IMR-90 (cell line): ENCODE results near the gene METTL27. TPM values are rescaled to one million over a fixed set of nuclear protein-coding genes. Genes with fewer than 3 reads are reported as not detected.

Experiments
- ATAC-seq: fragments of 200-7000 bp; cut with Tn5 transposase; 2 replicates; pipeline ENCODE4 v1.9.1; 2020; ENCODE audit warnings: low read depth, mild to moderate bottlenecking, moderate library complexity
- Bru-seq: library from RNA; stranded (reverse); fragments of 400-500 nt; gene quantifications from one replicate; lab custom pipeline; 2021; lab: Mats Ljungman, UMichigan
- BruChase-seq, 2 experiments: library from RNA; stranded (reverse); fragments of 400-500 nt; gene quantifications; one replicate each; lab custom pipeline; 2021; lab: Mats Ljungman, UMichigan
- BruUV-seq: library from RNA; stranded (reverse); fragments of 400-500 nt; replicated peaks from 2 replicates; lab custom pipeline; 2021; lab: Mats Ljungman, UMichigan
- CTCF ChIA-PET: fragments of 300-600 bp; formaldehyde crosslinking; extraction: SDS; loops from one replicate; lab custom pipeline; 2021; ENCODE audit warnings: antibody characterized with exemption; lab: Yijun Ruan, JAX
- POLR2A ChIA-PET: fragments of 300-600 bp; sonication (Branson Sonifier 250); formaldehyde crosslinking; loops from one replicate; lab custom pipeline; 2022; ENCODE audit warnings: antibody characterized with exemption; ENCODE audit not compliant: unreplicated experiment; lab: Charles Lee
- DNase-seq: peaks from one replicate; pipeline ENCODE4 v3.0.0; 2013
- H2AFZ ChIP-seq: replicated peaks from 2 replicates; pipeline ENCODE3; 2013; ENCODE audit warnings: low read length, mild to moderate bottlenecking; ENCODE audit not compliant: poor library complexity
- H2AK5ac ChIP-seq: 2 replicates; pipeline ENCODE4 v1.6.1; 2013; ENCODE audit warnings: low read depth, low read length, inconsistent platforms
- H2AK9ac ChIP-seq: replicated peaks from 2 replicates; pipeline ENCODE3; 2013; ENCODE audit warnings: mild to moderate bottlenecking, low read depth, low read length, moderate library complexity; ENCODE audit not compliant: poor library complexity
- H2BK120ac ChIP-seq: 2 replicates; pipeline ENCODE4 v1.6.1; 2013; ENCODE audit warnings: low read depth, low read length, inconsistent platforms
- H2BK15ac ChIP-seq: 3 replicates; pipeline ENCODE4 v1.6.1; 2013; ENCODE audit warnings: low read depth, low read length, inconsistent platforms
- H2BK20ac ChIP-seq: 2 replicates; pipeline ENCODE4 v1.6.1; 2013; ENCODE audit warnings: low read depth, mild to moderate bottlenecking, inconsistent platforms, low read length, moderate library complexity
- H2BK5ac ChIP-seq: 2 replicates; pipeline ENCODE4 v1.6.1; 2013; ENCODE audit warnings: mild to moderate bottlenecking, low read depth, low read length, inconsistent platforms; ENCODE audit not compliant: poor library complexity, severe bottlenecking
- H3K14ac ChIP-seq: replicated peaks from 2 replicates; pipeline ENCODE4 v1.6.1; 2013; ENCODE audit warnings: low read depth, low read length, inconsistent platforms
- H3K18ac ChIP-seq: 2 replicates; pipeline ENCODE4 v1.6.1; 2013; ENCODE audit warnings: low read depth, low read length, control low read depth
- H3K23ac ChIP-seq: 2 replicates; pipeline ENCODE4 v1.6.1; 2013; ENCODE audit warnings: low read depth, low read length, inconsistent platforms
- H3K27ac ChIP-seq: 2 replicates; pipeline ENCODE4 v1.5.1; 2013; ENCODE audit warnings: mild to moderate bottlenecking, control low read depth, low read length; ENCODE audit not compliant: insufficient read depth
- H3K27me3 ChIP-seq: 2 replicates; pipeline ENCODE4 v1.6.1; 2013; ENCODE audit warnings: low read length; ENCODE audit not compliant: control insufficient read depth, insufficient read depth
- H3K36me3 ChIP-seq: 2 replicates; pipeline ENCODE4 v1.6.1; 2013; ENCODE audit warnings: low read length, mixed read lengths; ENCODE audit not compliant: control insufficient read depth, insufficient read depth
- H3K4ac ChIP-seq: 2 replicates; pipeline ENCODE4 v1.6.1; 2013; ENCODE audit warnings: low read depth, low read length, inconsistent platforms
- H3K4me1 ChIP-seq: 2 replicates; pipeline ENCODE4 v1.6.1; 2013; ENCODE audit warnings: low read length, mixed read lengths; ENCODE audit not compliant: control insufficient read depth, insufficient read depth
- H3K4me2 ChIP-seq: 2 replicates; pipeline ENCODE4 v1.6.1; 2013; ENCODE audit warnings: low read depth, mild to moderate bottlenecking, control low read depth, low read length, moderate library complexity
- H3K4me3 ChIP-seq: 2 replicates; pipeline ENCODE4 v1.5.1; 2013; ENCODE audit warnings: low read depth, mild to moderate bottlenecking, control low read depth, low read length, moderate library complexity; ENCODE audit not compliant: insufficient read depth
- H3K56ac ChIP-seq: 2 replicates; pipeline ENCODE4 v1.6.1; 2013; ENCODE audit warnings: low read length, inconsistent platforms; ENCODE audit not compliant: insufficient read depth; ENCODE audit errors: extremely low read depth
- H3K79me1 ChIP-seq, 2 experiments: 2 replicates each; pipeline ENCODE4 v1.6.1; 2013; ENCODE audit warnings: low read length in 2 of 2, inconsistent platforms in 1 of 2, low read depth in 1 of 2
- H3K9ac ChIP-seq: 2 replicates; pipeline ENCODE4 v1.6.1; 2013; ENCODE audit warnings: low read depth, low read length, control low read depth
- H3K9me1 ChIP-seq: 2 replicates; pipeline ENCODE4 v1.6.1; 2013; ENCODE audit warnings: low read length, inconsistent platforms; ENCODE audit not compliant: insufficient read depth
- H3K9me3 ChIP-seq: 2 replicates; pipeline ENCODE4 v1.6.1; 2013; ENCODE audit warnings: low read length; ENCODE audit not compliant: control insufficient read depth, insufficient read depth
- H4K20me1 ChIP-seq: 2 replicates; pipeline ENCODE4 v1.6.1; 2013; ENCODE audit warnings: low read length, inconsistent platforms; ENCODE audit not compliant: insufficient read depth
- H4K5ac ChIP-seq: 2 replicates; pipeline ENCODE4 v1.6.1; 2013; ENCODE audit warnings: mild to moderate bottlenecking, low read depth, low read length, control low read depth
- H4K8ac ChIP-seq, 2 experiments: 2 replicates each; pipeline ENCODE4 v1.6.1; 2013; ENCODE audit warnings: low read depth in 2 of 2, low read length in 2 of 2, control low read depth in 1 of 2, inconsistent platforms in 1 of 2
- H4K91ac ChIP-seq: 2 replicates; pipeline ENCODE4 v1.6.1; 2013; ENCODE audit warnings: low read depth, low read length, inconsistent platforms; ENCODE audit not compliant: insufficient read depth
- CEBPB ChIP-seq: IDR thresholded peaks from 2 replicates; pipeline ENCODE4 v1.6.1; 2012; ENCODE audit warnings: low read depth, low read length, improper control_type of control experiment
- FOS ChIP-seq: fragments of 150-350 bp; IDR thresholded peaks from 2 replicates; pipeline ENCODE4 v1.6.1; 2016; ENCODE audit warnings: low read depth, low read length
- MAFK ChIP-seq: IDR thresholded peaks from 2 replicates; pipeline ENCODE4 v1.6.1; 2012; ENCODE audit warnings: low read depth, low read length, improper control_type of control experiment
- MAZ ChIP-seq: IDR thresholded peaks from 2 replicates; pipeline ENCODE4 v1.6.1; 2012; ENCODE audit warnings: low read depth, mild to moderate bottlenecking, low read length, improper control_type of control experiment, moderate library complexity, borderline replicate concordance
- POLR2A ChIP-seq: IDR thresholded peaks from 2 replicates; pipeline ENCODE4 v1.6.1; 2012; ENCODE audit warnings: mild to moderate bottlenecking, low read depth, low read length
- RCOR1 ChIP-seq: IDR thresholded peaks from 2 replicates; pipeline ENCODE4 v1.6.1; 2012; ENCODE audit warnings: mild to moderate bottlenecking, low read length, improper control_type of control experiment; ENCODE audit not compliant: insufficient replicate concordance
- RFX5 ChIP-seq: IDR thresholded peaks from 2 replicates; pipeline ENCODE4 v1.8.0; 2012; ENCODE audit warnings: low read depth, mild to moderate bottlenecking, low read length, moderate library complexity
- WGBS, 2 experiments: methylation state at CpG; one replicate each; pipeline versions ENCODE4 v1.1.5 to v1.1.7; 2013; ENCODE audit warnings: missing lambda C conversion rate in 2 of 2; ENCODE audit not compliant: insufficient read length in 1 of 2; ENCODE audit errors: extremely low coverage in 2 of 2; 5-methylcytosine and 5-hydroxymethylcytosine counted together
- dilution Hi-C: fragments of 300-500 bp; cut with HindIII; formaldehyde crosslinking; loops from one replicate; pipeline ENCODE4 v1.14.3; 2018; ENCODE audit warnings: low sequenced_read_pairs; ENCODE audit not compliant: unreplicated experiment
- in situ Hi-C: fragments of 300-500 bp; cut with MboI; formaldehyde crosslinking; loops from 3 replicates; pipeline ENCODE4 v1.14.3; 2019; ENCODE audit warnings: low sequenced_read_pairs, inconsistent platforms, mixed read lengths
- intact Hi-C: fragments of 100-400 bp; cut with micrococcal nuclease; formaldehyde crosslinking; loops from 2 replicates; pipeline ENCODE4 v1.10.0; 2022
- long read RNA-seq: library from polyadenylated mRNA; unstranded; transcript quantifications from one replicate; pipeline ENCODE4 v2.0.0, GENCODE V29; 2021; ENCODE audit not compliant: unreplicated experiment
- polyA plus RNA-seq, 3 experiments: library from polyadenylated mRNA; depleted of rRNA; stranded (reverse); fragments of >200 nt; gene quantifications; 2 replicates each; pipeline ENCODE4 v1.2.3, GENCODE V29; 2012; ENCODE audit warnings: low replicate concordance in 1 of 3
- total RNA-seq: library from RNA; depleted of rRNA; stranded (reverse); fragments of >200 nt; gene quantifications from 2 replicates; pipeline ENCODE4 v1.2.3, GENCODE V29; 2012; rRNA removed

The METTL27 gene, protein sequence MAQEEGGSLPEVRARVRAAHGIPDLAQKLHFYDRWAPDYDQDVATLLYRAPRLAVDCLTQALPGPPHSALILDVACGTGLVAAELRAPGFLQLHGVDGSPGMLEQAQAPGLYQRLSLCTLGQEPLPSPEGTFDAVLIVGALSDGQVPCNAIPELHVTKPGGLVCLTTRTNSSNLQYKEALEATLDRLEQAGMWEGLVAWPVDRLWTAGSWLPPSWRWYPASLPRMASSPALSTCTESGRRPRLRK
- total RNA-seq, result 1.7 and 2.3 TPM in 2 replicates
- 4.3 and 5.2 TPM in 2 replicates for polyA plus RNA-seq (2012; rRNA removed)
- 5.0 and 8.7 TPM in 2 replicates for polyA plus RNA-seq (2012; cell fraction: cytosol; rRNA removed)
- 4.1 and 6.2 TPM in 2 replicates for polyA plus RNA-seq (2012; cell fraction: nucleus; rRNA removed; ENCODE audit: low replicate concordance)
- percentile 45 among the genes with signal in this experiment for Bru-seq, nascent RNA
- percentile 45 among the genes with signal in this experiment for BruChase-seq, experiment 1, labeled RNA remaining after a 6-hour chase
- BruChase-seq, experiment 2, labeled RNA remaining after a 2-hour chase, result percentile 43 among the genes with signal in this experiment
- long read RNA-seq, partial matches to known transcripts, result 0 of 2 reads
- long read RNA-seq, other reads (novel, unspliced or antisense), result 2 of 2 reads

DNA sequence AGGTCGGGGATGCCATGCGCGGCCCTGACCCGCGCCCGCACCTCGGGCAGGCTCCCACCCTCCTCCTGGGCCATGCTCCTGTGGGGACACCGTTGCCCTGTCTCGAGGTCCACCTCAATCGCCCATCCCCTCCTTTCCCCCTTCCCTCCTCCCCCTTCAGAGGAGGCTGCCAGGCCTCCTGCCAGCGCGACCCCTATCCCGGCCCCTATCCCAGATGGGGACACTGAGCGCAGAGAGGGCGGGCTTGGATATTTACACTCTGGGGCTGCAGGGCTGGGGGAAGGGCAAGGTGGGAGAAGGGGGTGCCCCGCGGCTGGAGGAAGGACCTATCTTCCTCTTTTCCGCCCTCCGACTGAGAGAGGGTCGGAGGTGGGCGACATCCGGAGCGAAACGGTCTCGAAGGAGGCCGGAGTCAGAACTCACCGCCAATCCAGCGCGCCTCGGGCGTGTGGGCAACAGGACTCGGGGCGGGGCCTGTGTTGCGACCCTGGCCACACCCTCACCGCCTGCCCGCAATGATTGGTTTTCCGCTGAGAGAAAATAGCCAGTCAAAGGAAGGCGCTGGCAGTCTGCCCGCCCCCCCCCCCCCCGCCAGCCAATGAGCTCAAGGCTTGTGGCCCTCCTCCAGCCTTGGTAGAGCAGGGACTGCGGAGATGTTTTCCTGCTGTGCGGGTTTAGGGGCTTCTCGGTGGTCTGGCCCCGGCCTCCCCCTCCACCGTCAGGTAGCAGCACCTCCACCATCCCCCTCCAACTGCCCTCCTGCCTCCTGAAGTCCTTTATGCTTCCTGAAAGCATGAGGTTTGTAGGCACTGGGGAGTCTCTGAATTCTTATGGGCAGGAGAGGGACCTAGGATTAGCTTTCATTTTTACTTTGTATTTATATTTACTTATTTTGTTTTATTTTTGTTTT, at the start of gene METTL27:
METTL27 (minus strand) TSS at position 450 of the 910 bp plus-strand sequence; CDS start at position 74, 376 bp downstream.
- peak; percentile 85 for TF ChIP-seq POLR2A
- TF ChIP-seq MAFK, result no peak
- TF ChIP-seq RFX5, result no peak
- TF ChIP-seq FOS, result no peak
- no peak for TF ChIP-seq CEBPB
- 0 out of 2 replicates have a peak, but pooled peaks have one; percentile 8 for TF ChIP-seq MAZ
- no peak for TF ChIP-seq RCOR1
- dilution Hi-C loops, result no loop called here
- Histone ChIP-seq H4K20me1 (no peaks in the 10 kb centered on the region), H2AFZ (peak within 1 kb of the TSS; percentile 95), H3K4me1 (no peaks in the 10 kb centered on the region; the same call in 1 of the 2 replicates), H2BK15ac (peak within 1 kb of the TSS; percentile 64; the same call in 1 of the 3 replicates), H2BK20ac (no peak within 1 kb of the TSS), H3K79me1 (peaks cover 5 to 20% of the 10 kb centered on the region in 2 experiments), H3K36me3 (no peaks in the 10 kb centered on the region; the same call in 1 of the 2 replicates), H3K9ac (peak within 1 kb of the TSS; percentile 95), H4K8ac (peak within 1 kb of the TSS; percentile 76 to 93; a peak in 3 of 4 replicates), H3K4ac (peak within 1 kb of the TSS; percentile 95), H4K91ac (peak within 1 kb of the TSS; percentile 81), H3K56ac (peak within 1 kb of the TSS; percentile 81; the same call in 1 of the 2 replicates), H3K27me3 (no peaks in the 10 kb centered on the region), H3K9me3 (no peaks in the 10 kb centered on the region), H2BK120ac (peak within 1 kb of the TSS; percentile 83), H3K27ac (peak within 1 kb of the TSS; percentile 93), H2BK5ac (peak within 1 kb of the TSS; percentile 87), H4K5ac (peak within 1 kb of the TSS; percentile 90), H3K4me2 (peak within 1 kb of the TSS; percentile 95), H3K14ac (peak within 1 kb of the TSS; percentile 98), H2AK5ac (peak within 1 kb of the TSS; percentile 87), H3K4me3 (peak within 1 kb of the TSS; percentile 92), H3K23ac (peak within 1 kb of the TSS; percentile 94), H2AK9ac (peak within 1 kb of the TSS; percentile 84), H3K18ac (peak within 1 kb of the TSS; percentile 78), H3K9me1 (peaks cover 4% of the 10 kb centered on the region; the same call in 1 of the 2 replicates)
- ChIA-PET CTCF (interaction anchor here (0.6 to 0.8 kb wide), 5 partner anchors 13 to 1603 kb away, joined by 3 to 4 read pairs (median 3); no protein-coding TSS in a partner anchor), POLR2A (interaction anchor here (0.6 to 1.3 kb wide), 4 partner anchors 8 to 1997 kb away, joined by 3 to 10 read pairs (median 8); no protein-coding TSS in a partner anchor)
- intact Hi-C loops, result no loop called here
- ATAC-seq (peak; percentile 99), DNase-seq (peak; percentile 91)
- no CpG with 5 or more reads among the region's 45 CpGs for WGBS, 2 experiments
- BruUV-seq, result no TSS peak
- in situ Hi-C loops, result no loop called here
